Parathyroid adenoma (tissue), 2 donors: Measurements from ENCODE around the gene SPTBN5.

Experiments
- H2AFZ ChIP-seq: fragments of 300-600 bp; sonication (generic); one replicate; pipeline ENCODE4 v1.7.0; 2017; ENCODE audit warnings: antibody characterized with exemption, mild to moderate bottlenecking
- H3K27ac ChIP-seq: fragments of 300-600 bp; sonication (generic); one replicate; pipeline ENCODE4 v1.7.0; 2017
- H3K27me3 ChIP-seq: fragments of 300-600 bp; sonication (generic); one replicate; pipeline ENCODE4 v1.7.0; 2017; ENCODE audit warnings: low read length; ENCODE audit not compliant: control insufficient read depth, insufficient read depth
- H3K36me3 ChIP-seq: fragments of 300-600 bp; sonication (generic); one replicate; pipeline ENCODE4 v1.7.0; 2017; ENCODE audit warnings: low read length; ENCODE audit not compliant: control insufficient read depth, insufficient read depth
- H3K4me1 ChIP-seq: fragments of 300-600 bp; sonication (generic); one replicate; pipeline ENCODE4 v1.7.0; 2017; ENCODE audit warnings: control low read depth
- H3K4me2 ChIP-seq: fragments of 300-600 bp; sonication (generic); one replicate; pipeline ENCODE4 v1.7.0; 2017; ENCODE audit warnings: low read length
- H3K4me3 ChIP-seq: fragments of 300-600 bp; sonication (generic); one replicate; pipeline ENCODE4 v1.7.0; 2017; ENCODE audit warnings: low read depth, low read length
- H3K79me2 ChIP-seq: fragments of 300-600 bp; sonication (generic); one replicate; pipeline ENCODE4 v1.7.0; 2017; ENCODE audit warnings: control low read depth
- H3K9ac ChIP-seq: fragments of 300-600 bp; sonication (generic); one replicate; pipeline ENCODE4 v1.7.0; 2017; ENCODE audit warnings: mild to moderate bottlenecking
- H3K9me3 ChIP-seq: fragments of 300-600 bp; sonication (generic); one replicate; pipeline ENCODE4 v1.7.0; 2017; ENCODE audit warnings: low read length; ENCODE audit not compliant: control insufficient read depth
- CTCF ChIP-seq: fragments of 300-600 bp; sonication (generic); IDR thresholded peaks from one replicate; pipeline ENCODE4 v1.7.0; 2017; ENCODE audit warnings: antibody characterized with exemption, mild to moderate bottlenecking
- donor health status: primary hyperparathyroidism.

SPTBN5 gene

GRCh38 chr15:41934843-41935242, 41.0 kb upstream of the SPTBN5 start:
- TF ChIP-seq CTCF, result no peak
- no peak overlapping the region for H2AFZ ChIP-seq
- no peaks in the 10 kb centered on the region for H3K4me1 ChIP-seq
- H3K27me3 ChIP-seq, result no peaks in the 10 kb centered on the region
- H3K36me3 ChIP-seq, result no peaks in the 10 kb centered on the region
- H3K9ac ChIP-seq, result no peak overlapping the region
- no peak overlapping the region for H3K4me3 ChIP-seq
- H3K79me2 ChIP-seq, result no peaks in the 10 kb centered on the region
- H3K27ac ChIP-seq, result peak overlapping the region; percentile 63
- H3K4me2 ChIP-seq, result no peak overlapping the region
- H3K9me3 ChIP-seq, result no peaks in the 10 kb centered on the region

GRCh38 chr15:41933771-41934170, 39.9 kb upstream of the SPTBN5 start:
- Histone ChIP-seq H3K79me2 (no peaks in the 10 kb centered on the region), H3K36me3 (no peaks in the 10 kb centered on the region), H3K4me3 (no peak overlapping the region), H3K4me2 (no peak overlapping the region), H3K9me3 (no peaks in the 10 kb centered on the region), H3K27me3 (no peaks in the 10 kb centered on the region), H3K27ac (peak overlapping the region; percentile 63), H3K9ac (no peak overlapping the region), H2AFZ (no peak overlapping the region), H3K4me1 (no peaks in the 10 kb centered on the region)
- TF ChIP-seq CTCF, result no peak

GRCh38 chr15:41933326-41933725, 39.5 kb upstream of the SPTBN5 start:
- Histone ChIP-seq H3K9me3 (no peaks in the 10 kb centered on the region), H3K4me1 (no peaks in the 10 kb centered on the region), H3K4me2 (no peak overlapping the region), H3K4me3 (no peak overlapping the region), H3K36me3 (no peaks in the 10 kb centered on the region), H3K9ac (no peak overlapping the region), H2AFZ (no peak overlapping the region), H3K27ac (no peak overlapping the region), H3K27me3 (no peaks in the 10 kb centered on the region), H3K79me2 (no peaks in the 10 kb centered on the region)
- TF ChIP-seq CTCF, result no peak

- Histone ChIP-seq H3K27me3 (no peaks in the 10 kb centered on the region), H3K4me1 (no peaks in the 10 kb centered on the region), H3K79me2 (no peaks in the 10 kb centered on the region), H3K27ac (no peak overlapping the region), H3K4me3 (no peak overlapping the region), H3K9me3 (no peaks in the 10 kb centered on the region), H2AFZ (no peak overlapping the region), H3K36me3 (no peaks in the 10 kb centered on the region), H3K9ac (no peak overlapping the region), H3K4me2 (no peak overlapping the region)
- TF ChIP-seq CTCF, result no peak
Measured at GRCh38 chr15:41932511-41933289, 38.8 kb upstream of the SPTBN5 start.

GRCh38 chr15:41932101-41932500, 38.2 kb upstream of the SPTBN5 start:
- H3K4me3 ChIP-seq, result no peak overlapping the region
- no peaks in the 10 kb centered on the region for H3K36me3 ChIP-seq
- H3K79me2 ChIP-seq, result no peaks in the 10 kb centered on the region
- H3K9me3 ChIP-seq, result no peaks in the 10 kb centered on the region
- no peak overlapping the region for H3K9ac ChIP-seq
- H3K27ac ChIP-seq, result no peak overlapping the region
- no peak overlapping the region for H3K4me2 ChIP-seq
- no peaks in the 10 kb centered on the region for H3K4me1 ChIP-seq
- TF ChIP-seq CTCF, result no peak
- H2AFZ ChIP-seq, result no peak overlapping the region
- H3K27me3 ChIP-seq, result no peaks in the 10 kb centered on the region
